Measurements from ENCODE around the gene NCKAP5.

NCKAP5 gene

GRCh38 chr2:132773331-132773730, 794.9 kb downstream of the NCKAP5 start:
- Histone ChIP-seq H4K20me1 (ENCODE audit: insufficient read depth, low read length) (no peaks in the 10 kb centered on the region), H3K27ac (ENCODE audit: low read depth, low read length, poor library complexity, severe bottlenecking) (no peak overlapping the region), H3K4me3 (ENCODE audit: low read depth, low read length, poor library complexity, severe bottlenecking) (no peak overlapping the region), H3K4me1 (ENCODE audit: insufficient read depth, low read length, severe bottlenecking) (no peaks in the 10 kb centered on the region), H3K9me3 (ENCODE audit: low read length) (no peaks in the 10 kb centered on the region), H2AFZ (ENCODE audit: low read length) (no peak overlapping the region), H3K9ac (ENCODE audit: low read length) (no peak overlapping the region), H3K36me3 (ENCODE audit: insufficient read depth, low read length) (no peaks in the 10 kb centered on the region), H3F3A (ENCODE audit: insufficient read depth, low read length) (no peaks in the 10 kb centered on the region), H3K79me2 (ENCODE audit: insufficient read depth, low read length) (no peaks in the 10 kb centered on the region), H3K9me2 (ENCODE audit: low read depth, low read length) (no peaks in the 10 kb centered on the region), H3K4me2 (ENCODE audit: low read length) (no peak overlapping the region), H3K27me3 (ENCODE audit: insufficient read depth, low read length) (no peaks in the 10 kb centered on the region)
- TF ChIP-seq EZH2 (IDR thresholded peaks at IDR 0.05; ENCODE audit: borderline replicate concordance, low read length), result no peak
- TF ChIP-seq, protein P1, sequence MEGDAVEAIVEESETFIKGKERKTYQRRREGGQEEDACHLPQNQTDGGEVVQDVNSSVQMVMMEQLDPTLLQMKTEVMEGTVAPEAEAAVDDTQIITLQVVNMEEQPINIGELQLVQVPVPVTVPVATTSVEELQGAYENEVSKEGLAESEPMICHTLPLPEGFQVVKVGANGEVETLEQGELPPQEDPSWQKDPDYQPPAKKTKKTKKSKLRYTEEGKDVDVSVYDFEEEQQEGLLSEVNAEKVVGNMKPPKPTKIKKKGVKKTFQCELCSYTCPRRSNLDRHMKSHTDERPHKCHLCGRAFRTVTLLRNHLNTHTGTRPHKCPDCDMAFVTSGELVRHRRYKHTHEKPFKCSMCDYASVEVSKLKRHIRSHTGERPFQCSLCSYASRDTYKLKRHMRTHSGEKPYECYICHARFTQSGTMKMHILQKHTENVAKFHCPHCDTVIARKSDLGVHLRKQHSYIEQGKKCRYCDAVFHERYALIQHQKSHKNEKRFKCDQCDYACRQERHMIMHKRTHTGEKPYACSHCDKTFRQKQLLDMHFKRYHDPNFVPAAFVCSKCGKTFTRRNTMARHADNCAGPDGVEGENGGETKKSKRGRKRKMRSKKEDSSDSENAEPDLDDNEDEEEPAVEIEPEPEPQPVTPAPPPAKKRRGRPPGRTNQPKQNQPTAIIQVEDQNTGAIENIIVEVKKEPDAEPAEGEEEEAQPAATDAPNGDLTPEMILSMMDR (IDR thresholded peaks at IDR 0.05; ENCODE audit: low read length), result no peak

DNA sequence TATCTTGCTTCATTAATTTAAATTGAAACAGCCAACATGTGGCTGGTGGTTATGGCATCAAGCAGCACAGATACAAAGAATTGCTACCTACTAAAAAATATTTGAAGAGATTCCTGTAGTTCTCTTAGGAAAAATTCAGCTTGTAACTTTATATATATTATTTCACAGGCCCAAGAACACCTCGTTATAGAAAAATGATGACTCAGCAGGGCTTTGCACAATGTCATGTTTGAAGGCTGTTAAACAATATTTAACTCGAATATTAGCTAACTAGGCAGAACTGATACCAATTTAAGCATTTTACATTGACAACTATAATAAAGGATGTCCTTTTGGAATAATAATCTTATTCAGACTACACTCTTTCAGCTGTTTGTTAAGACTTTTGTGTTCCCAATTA, 795.9 kb downstream of the NCKAP5 start:
- Histone ChIP-seq H3K27ac (ENCODE audit: low read depth, low read length, poor library complexity, severe bottlenecking) (no peak overlapping the region), H2AFZ (ENCODE audit: low read length) (no peak overlapping the region), H3K9me2 (ENCODE audit: low read depth, low read length) (no peaks in the 10 kb centered on the region), H3K36me3 (ENCODE audit: insufficient read depth, low read length) (no peaks in the 10 kb centered on the region), H3K4me3 (ENCODE audit: low read depth, low read length, poor library complexity, severe bottlenecking) (no peak overlapping the region), H3F3A (ENCODE audit: insufficient read depth, low read length) (no peaks in the 10 kb centered on the region), H3K79me2 (ENCODE audit: insufficient read depth, low read length) (no peaks in the 10 kb centered on the region), H4K20me1 (ENCODE audit: insufficient read depth, low read length) (no peaks in the 10 kb centered on the region), H3K9ac (ENCODE audit: low read length) (no peak overlapping the region), H3K9me3 (ENCODE audit: low read length) (no peaks in the 10 kb centered on the region), H3K4me1 (ENCODE audit: insufficient read depth, low read length, severe bottlenecking) (no peaks in the 10 kb centered on the region), H3K27me3 (ENCODE audit: insufficient read depth, low read length) (no peaks in the 10 kb centered on the region), H3K4me2 (ENCODE audit: low read length) (no peak overlapping the region)
- TF ChIP-seq, protein P1 (IDR thresholded peaks at IDR 0.05; ENCODE audit: low read length), result no peak
- TF ChIP-seq EZH2 (IDR thresholded peaks at IDR 0.05; ENCODE audit: borderline replicate concordance, low read length), result no peak

GRCh38 chr2:132766573-132766972, 801.7 kb downstream of the NCKAP5 start:
- Histone ChIP-seq H3K36me3 (ENCODE audit: insufficient read depth, low read length) (no peaks in the 10 kb centered on the region), H3K4me2 (ENCODE audit: low read length) (no peak overlapping the region), H3K27ac (ENCODE audit: low read depth, low read length, poor library complexity, severe bottlenecking) (no peak overlapping the region), H3K27me3 (ENCODE audit: insufficient read depth, low read length) (no peaks in the 10 kb centered on the region), H3K9me2 (ENCODE audit: low read depth, low read length) (no peaks in the 10 kb centered on the region), H3K9me3 (ENCODE audit: low read length) (no peaks in the 10 kb centered on the region), H3K4me1 (ENCODE audit: insufficient read depth, low read length, severe bottlenecking) (no peaks in the 10 kb centered on the region), H3K9ac (ENCODE audit: low read length) (no peak overlapping the region), H3K79me2 (ENCODE audit: insufficient read depth, low read length) (no peaks in the 10 kb centered on the region), H3F3A (ENCODE audit: insufficient read depth, low read length) (no peaks in the 10 kb centered on the region), H4K20me1 (ENCODE audit: insufficient read depth, low read length) (no peaks in the 10 kb centered on the region), H3K4me3 (ENCODE audit: low read depth, low read length, poor library complexity, severe bottlenecking) (no peak overlapping the region), H2AFZ (ENCODE audit: low read length) (no peak overlapping the region)
- TF ChIP-seq EZH2 (IDR thresholded peaks at IDR 0.05; ENCODE audit: borderline replicate concordance, low read length), result no peak
- TF ChIP-seq, protein P1 (IDR thresholded peaks at IDR 0.05; ENCODE audit: low read length), result no peak
